OCI-LY7 (cell line): Measurements from ENCODE around the gene ZYG11A. TPM values are rescaled to one million over a fixed set of nuclear protein-coding genes. Genes with fewer than 3 reads are reported as not detected.
"Not testable (repeated sequence)": the region's sequence is repeated elsewhere in the genome, so short reads cannot be mapped to it uniquely, and the experiment has no call there.

Experiments
- BruUV-seq: library from RNA; stranded (reverse); fragments of 400-500 nt; replicated peaks from 2 replicates; lab custom pipeline; 2021; lab: Mats Ljungman, UMichigan
- CTCF ChIA-PET: fragments of 300-600 bp; sonication (Branson Sonifier 250); formaldehyde crosslinking; loops from one replicate; lab custom pipeline; 2022; ENCODE audit warnings: antibody characterized with exemption; ENCODE audit not compliant: unreplicated experiment; lab: Charles Lee
- POLR2A ChIA-PET: fragments of 300-600 bp; sonication (Branson Sonifier 250); formaldehyde crosslinking; loops from one replicate; lab custom pipeline; 2022; ENCODE audit warnings: antibody characterized with exemption; lab: Charles Lee
- DNase-seq: peaks from one replicate; pipeline ENCODE4 v3.0.0-alpha.2; 2015; ENCODE audit warnings: low spot score
- H2AFZ ChIP-seq: fragments of 200-600 bp; sonication (generic), shearing (Covaris generic); 2 replicates; pipeline ENCODE4 v1.6.1; 2014; ENCODE audit warnings: mild to moderate bottlenecking, antibody characterized with exemption, low read length, moderate library complexity
- H3K27ac ChIP-seq: fragments of 200-600 bp; sonication (generic); 2 replicates; pipeline ENCODE4 v1.5.1; 2014; ENCODE audit warnings: mixed run types, low read depth, mild to moderate bottlenecking, moderate library complexity, low read length, inconsistent platforms; ENCODE audit not compliant: poor library complexity, severe bottlenecking
- H3K36me3 ChIP-seq: fragments of 200-600 bp; sonication (generic); 2 replicates; pipeline ENCODE4 v1.6.1; 2014; ENCODE audit warnings: mild to moderate bottlenecking, antibody characterized with exemption, low read length, moderate library complexity, mixed read lengths; ENCODE audit not compliant: insufficient read depth
- H3K4me1 ChIP-seq: fragments of 200-600 bp; sonication (generic); 2 replicates; pipeline ENCODE4 v1.5.1; 2014; ENCODE audit warnings: mild to moderate bottlenecking, low read length; ENCODE audit not compliant: insufficient read depth, poor library complexity, severe bottlenecking
- H3K4me2 ChIP-seq: fragments of 200-600 bp; sonication (generic); 2 replicates; pipeline ENCODE4 v1.6.1; 2014; ENCODE audit warnings: mild to moderate bottlenecking, low read length
- H3K4me3 ChIP-seq: fragments of 200-600 bp; sonication (generic); 2 replicates; pipeline ENCODE4 v1.5.1; 2014; ENCODE audit warnings: mild to moderate bottlenecking, low read depth, low read length; ENCODE audit not compliant: poor library complexity, severe bottlenecking
- H3K79me2 ChIP-seq: fragments of 200-600 bp; sonication (generic); 2 replicates; pipeline ENCODE4 v1.6.1; 2016; ENCODE audit warnings: low read depth, mild to moderate bottlenecking, low read length, moderate library complexity, mixed read lengths; ENCODE audit not compliant: insufficient read depth
- H3K9me2 ChIP-seq: fragments of 200-600 bp; sonication (generic); 2 replicates; pipeline ENCODE4 v1.6.1; 2016; ENCODE audit warnings: mild to moderate bottlenecking, low read length, mixed read lengths; ENCODE audit not compliant: insufficient read depth
- H3K9me3 ChIP-seq: fragments of 200-600 bp; sonication (generic); 2 replicates; pipeline ENCODE4 v1.6.1; 2014; ENCODE audit warnings: mild to moderate bottlenecking, mixed run types, low read length, mixed read lengths
- H4K20me1 ChIP-seq: fragments of 200-600 bp; sonication (generic); 2 replicates; pipeline ENCODE4 v1.6.1; 2014; ENCODE audit warnings: mild to moderate bottlenecking, antibody characterized with exemption, low read length, moderate library complexity, mixed read lengths; ENCODE audit not compliant: insufficient read depth
- EZH2phosphoT487 ChIP-seq: fragments of 200-600 bp; sonication (generic); IDR thresholded peaks from 2 replicates; pipeline ENCODE4 v1.6.1; 2018; ENCODE audit warnings: low read depth, borderline replicate concordance, mild to moderate bottlenecking, mixed run types, antibody characterized with exemption, low read length, moderate library complexity, mixed read lengths
- intact Hi-C: fragments of 100-400 bp; cut with micrococcal nuclease; formaldehyde crosslinking; loops from one replicate; pipeline ENCODE4 v1.10.0; 2022; ENCODE audit not compliant: unreplicated experiment
- total RNA-seq, 2 experiments: library from RNA; depleted of rRNA in 1 of 2; stranded (reverse); fragments of >200 nt in 1 of 2; shearing (Covaris generic) in 1 of 2; gene quantifications; 2 replicates each; pipeline ENCODE4 v1.2.3, GENCODE V29; 2014 to 2022
- TF ChIP-seq, protein P1 (sequence below): fragments of 200-600 bp; sonication (generic); conservative IDR thresholded peaks from 2 replicates; pipeline ENCODE4 v1.5.1; 2014; ENCODE audit warnings: mild to moderate bottlenecking, antibody characterized with exemption, low read length, moderate library complexity, mixed read lengths

Gene ZYG11A
- total RNA-seq, 2 experiments from 2014 or later, result not detected

DNA sequence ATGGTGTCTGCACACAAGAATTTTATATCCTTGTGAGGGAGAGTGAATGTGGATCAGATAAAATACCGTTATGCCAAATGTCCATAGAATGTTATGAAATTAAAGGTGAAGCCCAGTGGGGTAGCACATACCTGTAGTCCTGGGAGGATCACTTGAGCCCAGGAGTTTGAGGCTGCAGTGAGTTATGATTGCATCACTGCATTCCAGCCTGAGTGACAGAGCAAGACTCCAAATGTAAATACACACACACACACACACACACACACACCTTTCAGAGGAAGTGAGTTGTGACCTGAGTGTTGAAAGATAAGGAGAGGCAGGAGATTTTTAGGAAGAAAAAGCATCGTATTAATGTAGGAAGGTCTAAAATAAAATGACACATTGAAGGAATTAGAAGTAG lies 28.1 kb upstream of the ZYG11A start:
- Histone ChIP-seq H3K4me3 (no peak overlapping the region), H3K36me3 (0 out of 2 replicates have a peak, but pooled peaks cover 14% of the 10 kb centered on the region), H4K20me1 (no peaks in the 10 kb centered on the region), H3K4me2 (no peak overlapping the region), H3K9me2 (no peaks in the 10 kb centered on the region), H2AFZ (no peak overlapping the region), H3K9me3 (no peaks in the 10 kb centered on the region), H3K27ac (no peak overlapping the region), H3K79me2 (no peaks in the 10 kb centered on the region), H3K4me1 (no peaks in the 10 kb centered on the region)
- ChIA-PET CTCF (no interaction called here), POLR2A (interaction anchor here (0.6 kb wide), 1 partner anchor 145 kb away, joined by 4 read pairs; no protein-coding TSS in a partner anchor)
- intact Hi-C loops, result no loop called here
- no TSS peak for BruUV-seq
- TF ChIP-seq, protein P1, sequence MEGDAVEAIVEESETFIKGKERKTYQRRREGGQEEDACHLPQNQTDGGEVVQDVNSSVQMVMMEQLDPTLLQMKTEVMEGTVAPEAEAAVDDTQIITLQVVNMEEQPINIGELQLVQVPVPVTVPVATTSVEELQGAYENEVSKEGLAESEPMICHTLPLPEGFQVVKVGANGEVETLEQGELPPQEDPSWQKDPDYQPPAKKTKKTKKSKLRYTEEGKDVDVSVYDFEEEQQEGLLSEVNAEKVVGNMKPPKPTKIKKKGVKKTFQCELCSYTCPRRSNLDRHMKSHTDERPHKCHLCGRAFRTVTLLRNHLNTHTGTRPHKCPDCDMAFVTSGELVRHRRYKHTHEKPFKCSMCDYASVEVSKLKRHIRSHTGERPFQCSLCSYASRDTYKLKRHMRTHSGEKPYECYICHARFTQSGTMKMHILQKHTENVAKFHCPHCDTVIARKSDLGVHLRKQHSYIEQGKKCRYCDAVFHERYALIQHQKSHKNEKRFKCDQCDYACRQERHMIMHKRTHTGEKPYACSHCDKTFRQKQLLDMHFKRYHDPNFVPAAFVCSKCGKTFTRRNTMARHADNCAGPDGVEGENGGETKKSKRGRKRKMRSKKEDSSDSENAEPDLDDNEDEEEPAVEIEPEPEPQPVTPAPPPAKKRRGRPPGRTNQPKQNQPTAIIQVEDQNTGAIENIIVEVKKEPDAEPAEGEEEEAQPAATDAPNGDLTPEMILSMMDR, result no peak
- TF ChIP-seq EZH2phosphoT487, result no peak
- no peak for DNase-seq

DNA sequence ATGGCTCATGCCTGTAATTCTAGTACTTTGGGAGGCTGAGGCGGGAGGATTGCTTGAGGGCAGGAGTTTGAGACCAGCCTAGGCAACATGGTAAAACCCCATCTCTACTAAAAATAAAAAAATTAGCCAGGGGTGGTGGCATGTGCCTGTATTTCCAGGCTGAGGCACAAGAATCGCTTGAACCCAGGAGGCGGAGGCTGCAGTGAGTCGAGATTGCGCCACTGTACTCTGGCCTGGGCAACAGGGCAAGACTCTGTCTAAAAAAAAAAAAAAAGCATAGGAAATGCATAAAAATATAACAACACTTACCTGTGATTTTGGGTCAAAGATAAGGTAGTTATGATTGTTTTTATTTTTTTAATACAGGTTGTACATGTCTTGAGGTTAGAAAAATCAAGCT lies 21.7 kb upstream of the ZYG11A start:
- BruUV-seq, CTCF ChIA-PET, H3K4me2 ChIP-seq, H3K4me1 ChIP-seq, H3K4me3 ChIP-seq, H3K79me2 ChIP-seq, H3K36me3 ChIP-seq, H3K27ac ChIP-seq, H3K9me3 ChIP-seq, H4K20me1 ChIP-seq, intact Hi-C loops, DNase-seq, H2AFZ ChIP-seq, H3K9me2 ChIP-seq: not testable (repeated sequence)
- POLR2A ChIA-PET, result interaction anchor here (0.7 kb wide), 1 partner anchor 472 kb away, joined by 3 read pairs; no protein-coding TSS in a partner anchor

- ChIA-PET POLR2A (interaction anchor here (0.6 kb wide), 2 partner anchors 183 to 1805 kb away, joined by 4 read pairs; no protein-coding TSS in a partner anchor), CTCF (no interaction called here)
- TF ChIP-seq, protein P1, result peak; percentile 80
- TF ChIP-seq EZH2phosphoT487, result no peak
- Histone ChIP-seq H3K27ac (no peak overlapping the region), H3K4me1 (no peaks in the 10 kb centered on the region), H3K9me2 (no peaks in the 10 kb centered on the region), H3K4me2 (no peak overlapping the region), H3K4me3 (no peak overlapping the region), H2AFZ (no peak overlapping the region), H3K9me3 (no peaks in the 10 kb centered on the region), H3K36me3 (no peaks in the 10 kb centered on the region), H4K20me1 (no peaks in the 10 kb centered on the region), H3K79me2 (no peaks in the 10 kb centered on the region)
- intact Hi-C loops, result loop anchor here (2.0 kb wide), 1 partner anchor 123 kb away; no protein-coding TSS in a partner anchor
- DNase-seq, result peak; percentile 48
- BruUV-seq, result no TSS peak
These were observed 16.7 kb upstream of the ZYG11A start for GRCh38 chr1:52825868-52826267.
